ENCODE measurements around the gene SLC37A4. TPM values are rescaled to one million over a fixed set of nuclear protein-coding genes. Genes with fewer than 3 reads are reported as not detected.
A peak's percentile ranks its signal among the peaks of the same experiment; 100 is the strongest.

Gene SLC37A4
- 52.7 and 53.4 TPM in 2 replicates for total RNA-seq
- long read RNA-seq, transcript SLC37A4-210 (9 exons, 2,040 nt), result major isoform, 145 of 225 reads
- long read RNA-seq, partial matches to known transcripts, result 45 of 225 reads
- long read RNA-seq, other reads (novel, unspliced or antisense), result 29 of 225 reads

GRCh38 chr11:119030329-119031047 lies at the start of gene SLC37A4:
Gene SLC37A4, minus strand, starts transcription at chr11:119030877.
- Mint-ChIP-seq H3K36me3 (ENCODE audit: insufficient read depth) (peaks cover 2% of the 10 kb centered on the region), H3K9me3 (ENCODE audit: low read depth) (no peaks in the 10 kb centered on the region), H3K4me1 (ENCODE audit: low read depth) (peaks cover 27% of the 10 kb centered on the region), H3K27me3 (peaks cover 4% of the 10 kb centered on the region), H3K4me3 (ENCODE audit: low read depth) (peak within 1 kb of the TSS; percentile 75), H3K27ac (peak within 1 kb of the TSS; percentile 94)
- peak; percentile 86 for TF ChIP-seq CTCF (IDR thresholded peaks at IDR 0.05; ENCODE audit: unreplicated experiment)
- DNase-seq (ENCODE audit: low spot score, unreplicated experiment), result peak; percentile 98

GRCh38 chr11:119078675-119079420 lies 48.2 kb upstream of the SLC37A4 start:
- no peaks in the 10 kb centered on the region for H3K27me3 Mint-ChIP-seq
- DNase-seq (ENCODE audit: low spot score, unreplicated experiment), result no peak
- peaks cover 16% of the 10 kb centered on the region for H3K36me3 Mint-ChIP-seq (ENCODE audit: insufficient read depth)
- no peak overlapping the region for H3K4me3 Mint-ChIP-seq (ENCODE audit: low read depth)
- H3K4me1 Mint-ChIP-seq (ENCODE audit: low read depth), result no peaks in the 10 kb centered on the region
- no peak overlapping the region for H3K27ac Mint-ChIP-seq
- no peaks in the 10 kb centered on the region for H3K9me3 Mint-ChIP-seq (ENCODE audit: low read depth)
- no peak for TF ChIP-seq CTCF (IDR thresholded peaks at IDR 0.05; ENCODE audit: unreplicated experiment)

- H3K4me3 Mint-ChIP-seq (ENCODE audit: low read depth), result no peak overlapping the region
- H3K36me3 Mint-ChIP-seq (ENCODE audit: insufficient read depth), result peaks cover 18% of the 10 kb centered on the region
- H3K27ac Mint-ChIP-seq, result no peak overlapping the region
- no peaks in the 10 kb centered on the region for H3K9me3 Mint-ChIP-seq (ENCODE audit: low read depth)
- no peak for TF ChIP-seq CTCF (IDR thresholded peaks at IDR 0.05; ENCODE audit: unreplicated experiment)
- DNase-seq (ENCODE audit: low spot score, unreplicated experiment), result no peak
- H3K27me3 Mint-ChIP-seq, result no peaks in the 10 kb centered on the region
- no peaks in the 10 kb centered on the region for H3K4me1 Mint-ChIP-seq (ENCODE audit: low read depth)
These were observed 47.2 kb upstream of the SLC37A4 start for GRCh38 chr11:119077839-119078238.

GRCh38 chr11:119067371-119068222 lies 36.9 kb upstream of the SLC37A4 start, which contains the start of gene VPS11:
Gene VPS11, plus strand, starts transcription at chr11:119067818. Its CDS starts 6 bp downstream, at chr11:119067824.
- TF ChIP-seq CTCF (IDR thresholded peaks at IDR 0.05; ENCODE audit: unreplicated experiment), result no peak
- Mint-ChIP-seq H3K36me3 (ENCODE audit: insufficient read depth) (peaks cover 8% of the 10 kb centered on the region), H3K27ac (peak within 1 kb of the TSS; percentile 95), H3K27me3 (no peaks in the 10 kb centered on the region), H3K4me1 (ENCODE audit: low read depth) (peaks cover 12% of the 10 kb centered on the region), H3K9me3 (ENCODE audit: low read depth) (no peaks in the 10 kb centered on the region), H3K4me3 (ENCODE audit: low read depth) (peak within 1 kb of the TSS; percentile 92)
- peak; percentile 95 for DNase-seq (ENCODE audit: low spot score, unreplicated experiment)
